Measurements from ENCODE around the gene YPEL4. TPM values are rescaled to one million over a fixed set of nuclear protein-coding genes. Genes with fewer than 3 reads are reported as not detected.
A peak's percentile ranks its signal among the peaks of the same experiment; 100 is the strongest.

The YPEL4 gene
- polyA plus RNA-seq, 1 of the 3 experiments (the other 2 are of a cell fraction): 2.3 TPM

- peak overlapping the region; percentile 51 for H3K9ac ChIP-seq
- no peaks in the 10 kb centered on the region for H3K9me3 ChIP-seq
- H3K79me2 ChIP-seq (ENCODE audit: insufficient read depth): 0 out of 2 replicates have a peak, but pooled peaks cover under 1% of the 10 kb centered on the region
- DNase-seq: peak; percentile 57
- no peak overlapping the region for H2AFZ ChIP-seq (ENCODE audit: low read depth)
- TF ChIP-seq ELF1 (IDR thresholded peaks at IDR 0.05) (0 out of 2 replicates have a peak, but pooled peaks have one; percentile 21), YY1 (IDR thresholded peaks at IDR 0.05; ENCODE audit: low read depth) (no peak), NFIC (IDR thresholded peaks at IDR 0.05; ENCODE audit: borderline replicate concordance) (no peak), PBX3 (IDR thresholded peaks at IDR 0.05) (0 out of 2 replicates have a peak, but pooled peaks have one; percentile 1), SIN3A (IDR thresholded peaks at IDR 0.05; ENCODE audit: borderline replicate concordance, low read depth, low read length) (no peak), MXI1 (IDR thresholded peaks at IDR 0.05; ENCODE audit: low read depth, low read length) (0 out of 2 replicates have a peak, but pooled peaks have one; percentile 41)
- TF ChIP-seq, protein P1, sequence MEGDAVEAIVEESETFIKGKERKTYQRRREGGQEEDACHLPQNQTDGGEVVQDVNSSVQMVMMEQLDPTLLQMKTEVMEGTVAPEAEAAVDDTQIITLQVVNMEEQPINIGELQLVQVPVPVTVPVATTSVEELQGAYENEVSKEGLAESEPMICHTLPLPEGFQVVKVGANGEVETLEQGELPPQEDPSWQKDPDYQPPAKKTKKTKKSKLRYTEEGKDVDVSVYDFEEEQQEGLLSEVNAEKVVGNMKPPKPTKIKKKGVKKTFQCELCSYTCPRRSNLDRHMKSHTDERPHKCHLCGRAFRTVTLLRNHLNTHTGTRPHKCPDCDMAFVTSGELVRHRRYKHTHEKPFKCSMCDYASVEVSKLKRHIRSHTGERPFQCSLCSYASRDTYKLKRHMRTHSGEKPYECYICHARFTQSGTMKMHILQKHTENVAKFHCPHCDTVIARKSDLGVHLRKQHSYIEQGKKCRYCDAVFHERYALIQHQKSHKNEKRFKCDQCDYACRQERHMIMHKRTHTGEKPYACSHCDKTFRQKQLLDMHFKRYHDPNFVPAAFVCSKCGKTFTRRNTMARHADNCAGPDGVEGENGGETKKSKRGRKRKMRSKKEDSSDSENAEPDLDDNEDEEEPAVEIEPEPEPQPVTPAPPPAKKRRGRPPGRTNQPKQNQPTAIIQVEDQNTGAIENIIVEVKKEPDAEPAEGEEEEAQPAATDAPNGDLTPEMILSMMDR (IDR thresholded peaks at IDR 0.05): no peak
- CTCF ChIA-PET: interaction anchor here (0.6 to 17.7 kb wide), 9 partner anchors 9 to 192 kb away, joined by 3 to 326 read pairs (median 4); partner anchors contain the start of gene UBE2L6
- peak overlapping the region; percentile 4 to 71; a peak in 1 of 4 replicates for H3K27ac ChIP-seq (ENCODE audit: low read depth in 2 of 2, low read length in 1 of 2)
- H4K20me1 ChIP-seq (ENCODE audit: insufficient read depth): peaks cover 27% of the 10 kb centered on the region
- H3K4me2 ChIP-seq: peak overlapping the region; percentile 99
- POLR2A ChIA-PET: interaction anchor here (1.0 kb wide), 2 partner anchors 81 to 93 kb away, joined by 3 to 4 read pairs; partner anchors contain the start of gene UBE2L6
- WGBS (ENCODE audit: low lambda C conversion rate): 7% methylated on average over 23 of the region's 23 CpGs
- peaks cover 16% of the 10 kb centered on the region for H3F3A ChIP-seq (replicated peaks; ENCODE audit: insufficient read depth)
- peak overlapping the region; percentile 68 to 69 for H3K4me3 ChIP-seq (ENCODE audit: low read depth in 2 of 2, low read length in 1 of 2)
- H3K27me3 ChIP-seq (ENCODE audit: insufficient read depth): no peaks in the 10 kb centered on the region
- H3K4me1 ChIP-seq (ENCODE audit: control insufficient read depth in 1 of 2, insufficient read depth in 2 of 2, low read depth in 1 of 2, low read length in 1 of 2): peaks cover 16 to 35% of the 10 kb centered on the region in 2 experiments; a peak in 3 of 4 replicates
- H3K9me2 ChIP-seq: no peaks in the 10 kb centered on the region
- H3K36me3 ChIP-seq (replicated peaks in 1 of 2; ENCODE audit: control insufficient read depth in 1 of 2, insufficient read depth in 2 of 2, low read length in 1 of 2): peaks cover 0 to 4% of the 10 kb centered on the region in 2 experiments
Measured at GRCh38 chr11:57648801-57649735, 644 bp downstream of the YPEL4 start.

- peak; percentile 47 for DNase-seq
- H3K9ac ChIP-seq: no peak overlapping the region
Measured at GRCh38 chr11:57647960-57648800, 1.5 kb downstream of the YPEL4 start.

More at GRCh38 chr11:57647960-57648800, 1.5 kb downstream of the YPEL4 start:
- Histone ChIP-seq H3K79me2 (ENCODE audit: insufficient read depth) (0 out of 2 replicates have a peak, but pooled peaks cover 3% of the 10 kb centered on the region), H3K4me1 (ENCODE audit: control insufficient read depth in 1 of 2, insufficient read depth in 2 of 2, low read depth in 1 of 2, low read length in 1 of 2) (peaks cover 16 to 35% of the 10 kb centered on the region in 2 experiments; a peak in 3 of 4 replicates), H3K4me3 (ENCODE audit: low read depth in 2 of 2, low read length in 1 of 2) (peak overlapping the region in 1 of 2 experiments; percentile 68; a peak in 3 of 4 replicates), H3K4me2 (peak overlapping the region; percentile 99), H3K9me2 (no peaks in the 10 kb centered on the region), H3K36me3 (replicated peaks in 1 of 2; ENCODE audit: control insufficient read depth in 1 of 2, insufficient read depth in 2 of 2, low read length in 1 of 2) (peaks cover 0 to 4% of the 10 kb centered on the region in 2 experiments), H3F3A (replicated peaks; ENCODE audit: insufficient read depth) (peaks cover 16% of the 10 kb centered on the region), H3K27me3 (ENCODE audit: insufficient read depth) (no peaks in the 10 kb centered on the region), H2AFZ (ENCODE audit: low read depth) (no peak overlapping the region), H3K27ac (ENCODE audit: low read depth in 2 of 2, low read length in 1 of 2) (no peak overlapping the region), H3K9me3 (no peaks in the 10 kb centered on the region), H4K20me1 (ENCODE audit: insufficient read depth) (peaks cover 27% of the 10 kb centered on the region)
- POLR2A ChIA-PET: interaction anchor here (0.5 to 1.8 kb wide), 3 partner anchors 62 to 1715 kb away, joined by 3 to 4 read pairs (median 3); no protein-coding TSS in a partner anchor
- CTCF ChIA-PET: interaction anchor here (0.6 to 17.7 kb wide), 9 partner anchors 8 to 191 kb away, joined by 3 to 326 read pairs (median 4); partner anchors contain the start of gene UBE2L6
- 61% methylated on average over 13 of the region's 13 CpGs for WGBS (ENCODE audit: low lambda C conversion rate)
- TF ChIP-seq ELF1 (IDR thresholded peaks at IDR 0.05) (peak; percentile 14; the same call in 1 of the 2 replicates), SIN3A (IDR thresholded peaks at IDR 0.05; ENCODE audit: borderline replicate concordance, low read depth, low read length) (no peak), USF2 (IDR thresholded peaks at IDR 0.05; ENCODE audit: borderline replicate concordance, low read depth, low read length) (no peak), TEAD4 (IDR thresholded peaks at IDR 0.05; ENCODE audit: borderline replicate concordance, insufficient read depth) (no peak)
